ENCODE measurements around the gene LRRC4C.

LRRC4C gene

GRCh38 chr11:40292721-40293508 is 1166.5 kb downstream of the LRRC4C start:
- no peak for DNase-seq (ENCODE audit: low read depth in 2 of 2)

DNA sequence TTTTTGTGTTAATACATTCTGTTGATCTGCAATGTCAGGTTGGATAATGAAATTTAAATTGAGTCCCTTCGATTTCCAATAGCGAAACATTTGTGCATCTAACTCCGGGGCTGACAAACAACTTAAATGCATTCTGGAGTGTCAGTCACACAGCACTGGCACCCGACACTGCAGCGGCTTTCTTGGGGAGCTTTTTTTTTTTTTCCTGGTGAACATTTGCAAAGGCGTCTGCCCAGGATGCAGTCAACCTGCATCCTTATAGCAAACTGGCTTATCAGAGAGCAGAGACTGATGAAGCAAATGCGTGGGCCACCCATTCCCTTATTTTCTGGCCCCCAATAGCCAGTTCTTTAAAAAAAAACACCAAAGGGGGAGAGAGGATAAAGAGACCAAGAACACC is 1167.7 kb downstream of the LRRC4C start:
- DNase-seq (ENCODE audit: low read depth in 2 of 2), result no peak

GRCh38 chr11:40291329-40291728 is 1168.1 kb downstream of the LRRC4C start:
- no peak for DNase-seq (ENCODE audit: low read depth in 2 of 2)

- DNase-seq (ENCODE audit: low read depth in 2 of 2), result no peak
These were observed 1169.3 kb downstream of the LRRC4C start for GRCh38 chr11:40290171-40290631.

GRCh38 chr11:40289370-40289769 is 1170.1 kb downstream of the LRRC4C start:
- DNase-seq (ENCODE audit: low read depth in 2 of 2), result no peak

DNA sequence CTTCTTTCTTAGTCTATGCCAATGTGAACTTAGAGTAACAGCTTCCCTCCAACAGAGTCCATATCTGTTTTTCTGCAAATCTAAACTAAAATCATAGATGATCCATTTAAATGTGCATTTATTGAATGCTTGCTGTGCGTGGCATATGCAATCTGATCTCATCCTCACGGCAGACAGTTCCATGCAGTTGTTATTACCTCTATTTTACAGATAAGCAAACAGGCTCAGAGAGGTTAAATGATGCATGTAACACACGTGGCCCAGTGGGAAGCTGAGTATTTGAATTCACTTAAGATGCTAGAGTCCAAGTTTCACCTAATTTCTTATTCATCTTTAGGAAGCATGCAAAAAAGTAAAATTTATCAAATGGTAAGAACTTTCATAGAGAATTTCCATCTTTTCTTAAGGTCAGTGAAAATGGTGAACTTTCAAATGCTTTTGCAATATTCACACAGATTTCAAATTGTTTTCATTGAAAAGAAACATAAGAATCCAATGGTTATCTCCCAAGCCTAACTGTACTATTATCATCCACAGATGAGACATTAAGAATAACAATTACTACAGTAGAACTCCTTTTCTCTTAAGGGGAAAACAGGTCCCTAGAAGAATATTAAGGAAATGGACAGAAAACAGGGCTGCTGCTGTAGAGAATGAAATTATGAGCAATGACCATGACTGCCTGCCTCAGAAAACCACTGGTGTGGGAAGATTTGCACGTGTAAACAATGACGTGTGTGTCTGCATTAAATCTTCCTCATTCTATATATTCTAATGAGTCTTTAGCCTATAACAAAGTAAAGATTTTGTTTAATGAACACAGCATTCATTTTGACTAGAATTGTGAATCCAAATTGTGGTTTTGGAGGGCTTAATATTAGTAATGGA is 1171.3 kb downstream of the LRRC4C start:
- DNase-seq (ENCODE audit: low read depth in 2 of 2), result no peak

- DNase-seq (ENCODE audit: low read depth in 2 of 2), result no peak
These were observed 1173.3 kb downstream of the LRRC4C start for GRCh38 chr11:40286137-40286536.

- DNase-seq (ENCODE audit: low read depth in 2 of 2), result no peak
These were observed 1173.9 kb downstream of the LRRC4C start for GRCh38 chr11:40285558-40285957.

DNA sequence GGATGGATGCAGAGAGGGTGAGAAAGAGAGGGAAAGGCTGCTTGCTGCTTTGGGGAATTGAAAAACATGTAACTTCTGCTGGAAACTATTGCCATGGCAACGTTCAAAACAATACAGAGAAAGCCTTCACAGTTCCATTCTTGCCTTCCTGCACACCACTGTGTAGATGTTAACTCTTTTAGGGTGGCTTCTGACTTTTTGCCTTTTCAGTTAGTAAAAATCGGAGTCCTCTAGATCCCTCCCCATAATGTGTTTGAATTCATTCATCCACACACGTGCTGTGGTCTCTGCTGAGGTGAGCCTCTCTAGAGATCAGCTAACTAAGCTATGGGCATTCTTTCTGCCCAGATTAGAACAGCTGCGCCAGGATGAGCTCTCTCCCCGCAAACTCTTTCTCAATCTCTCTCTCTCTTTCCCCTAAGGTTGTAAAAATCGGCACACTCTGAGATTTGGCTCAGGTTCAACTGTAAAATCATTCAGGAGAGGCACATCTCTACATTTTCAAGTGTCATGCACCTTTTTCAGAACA is 1178.3 kb downstream of the LRRC4C start:
- no peak for DNase-seq (ENCODE audit: low read depth in 2 of 2)

DNA sequence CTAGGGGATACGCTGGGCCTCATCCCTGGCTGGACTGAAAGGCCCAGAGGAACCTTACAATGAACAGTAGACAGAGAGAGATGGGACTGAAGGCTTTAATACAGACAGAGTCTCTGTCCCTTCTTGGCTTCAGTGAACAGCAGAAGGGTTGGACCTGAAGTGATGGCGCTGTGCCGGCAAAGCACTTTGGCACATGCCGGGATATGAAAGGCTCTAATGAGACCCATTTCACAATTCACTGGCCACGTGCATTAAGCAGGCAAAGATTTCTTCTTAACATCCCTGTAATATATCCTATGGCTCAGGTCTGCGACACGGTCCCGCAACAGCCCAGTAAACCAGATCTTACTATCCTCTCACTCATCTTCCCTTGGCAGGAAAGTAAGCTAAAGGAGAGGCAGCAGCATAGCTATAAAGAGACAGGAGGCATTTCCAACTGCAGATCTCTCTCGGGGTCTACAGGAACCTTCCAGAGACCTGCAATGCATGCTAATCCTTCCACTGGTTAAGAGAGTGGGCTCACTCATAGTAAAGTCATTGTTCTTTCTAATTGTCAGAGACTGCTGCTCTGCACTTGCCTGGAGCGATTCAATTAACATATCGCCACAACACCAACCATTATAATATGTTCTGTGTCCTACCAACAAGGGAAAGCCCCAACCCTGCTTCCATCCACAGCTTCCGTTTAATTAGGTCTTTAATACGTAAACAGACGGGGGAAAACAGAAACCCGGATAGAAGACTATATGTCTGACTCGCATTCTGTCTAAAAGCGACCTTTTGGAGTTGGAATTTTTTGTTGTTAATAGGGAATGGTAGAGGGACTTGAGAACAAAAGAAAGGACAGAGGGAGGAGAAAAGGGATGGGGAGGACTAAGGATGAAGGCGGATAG is 1179.0 kb downstream of the LRRC4C start:
- no peak for DNase-seq (ENCODE audit: low read depth in 2 of 2)

- no peak for DNase-seq (ENCODE audit: low read depth in 2 of 2)
These were observed 1182.5 kb downstream of the LRRC4C start for GRCh38 chr11:40276960-40277359.

DNA sequence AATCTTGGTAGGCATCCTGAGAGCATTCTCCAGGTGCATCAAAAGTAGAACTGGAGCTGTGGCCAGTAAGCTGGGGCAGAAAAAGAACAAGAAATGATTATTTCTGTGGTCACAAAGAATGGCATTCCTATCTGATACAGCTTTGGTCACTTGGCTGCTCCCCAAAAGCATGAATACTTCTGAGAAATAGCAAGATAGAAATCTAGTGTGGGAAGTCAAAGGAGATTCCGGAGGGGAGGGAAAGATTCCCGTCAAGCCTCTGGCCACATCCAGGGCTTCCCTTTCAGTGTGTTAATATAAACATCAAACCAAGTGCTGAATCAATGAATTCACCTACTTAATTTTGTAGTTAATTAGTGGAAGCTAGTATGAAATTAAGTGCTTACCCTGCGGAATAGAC is 1185.4 kb downstream of the LRRC4C start:
- no peak for DNase-seq (ENCODE audit: low read depth in 2 of 2)

- DNase-seq (ENCODE audit: low read depth in 2 of 2), result no peak
These were observed 1186.2 kb downstream of the LRRC4C start for GRCh38 chr11:40273192-40273732.

DNA sequence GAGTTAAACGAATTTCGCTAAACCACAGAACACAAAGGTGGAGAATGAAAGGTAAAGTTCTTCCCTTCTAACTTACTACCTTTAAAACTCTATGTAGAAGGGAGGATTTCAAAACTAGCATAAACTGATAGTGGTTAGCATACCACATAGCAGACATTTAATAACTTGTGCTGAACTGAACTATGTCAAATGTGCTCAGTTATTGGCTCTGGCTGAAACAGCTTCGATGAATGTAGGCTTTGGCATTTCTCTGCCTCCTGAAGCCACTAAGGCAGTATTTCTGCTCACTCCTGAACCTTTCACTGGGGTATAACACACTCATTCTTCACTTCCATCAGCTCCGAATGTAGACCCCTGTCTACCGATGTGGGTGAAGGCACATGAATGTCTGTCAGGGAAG is 1188.1 kb downstream of the LRRC4C start:
- DNase-seq (ENCODE audit: low read depth in 2 of 2), result no peak

DNA sequence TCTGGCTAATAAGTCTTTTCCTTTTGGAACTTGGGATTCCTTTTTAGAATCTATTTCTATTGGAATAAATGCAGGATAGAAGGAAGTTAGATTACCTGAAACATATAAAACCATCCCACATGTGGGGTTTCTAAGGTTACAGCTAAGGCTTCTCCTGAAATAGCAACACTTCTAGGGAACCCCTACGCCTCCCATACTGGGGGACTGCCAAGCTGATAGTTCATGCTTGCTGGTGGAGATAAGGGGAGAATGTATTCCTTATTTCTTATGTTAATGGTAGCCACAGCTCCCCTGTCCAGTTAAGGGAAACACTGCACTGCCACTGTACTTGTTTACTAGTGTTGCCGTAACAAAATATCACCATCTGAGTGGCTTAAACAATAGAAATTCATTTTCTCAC is 1189.6 kb downstream of the LRRC4C start:
- DNase-seq (ENCODE audit: low read depth in 2 of 2), result no peak

- no peak for DNase-seq (ENCODE audit: low read depth in 2 of 2)
These were observed 1190.9 kb downstream of the LRRC4C start for GRCh38 chr11:40268551-40268950.

- DNase-seq (ENCODE audit: low read depth in 2 of 2), result no peak
These were observed 1204.0 kb downstream of the LRRC4C start for GRCh38 chr11:40255457-40255856.

DNA sequence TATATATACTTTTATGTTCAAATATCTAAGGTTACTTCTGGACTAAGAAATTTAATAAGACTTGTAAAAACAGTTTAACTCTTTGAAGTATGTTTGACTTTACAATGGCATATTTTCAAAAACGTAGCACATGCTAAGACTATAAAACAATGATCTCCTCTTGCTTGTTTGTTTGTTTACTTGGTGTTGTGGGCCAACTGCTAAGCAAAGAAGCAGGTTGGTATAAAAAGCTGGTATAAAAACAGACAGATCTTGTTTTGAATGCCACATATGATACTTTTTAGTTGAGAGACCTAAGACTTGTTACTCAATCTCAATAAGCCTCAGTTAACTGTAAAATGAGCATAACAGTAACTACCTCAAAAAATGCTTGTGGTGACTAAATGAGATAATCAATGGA is 1206.3 kb downstream of the LRRC4C start:
- no peak for DNase-seq (ENCODE audit: low read depth in 2 of 2)

DNA sequence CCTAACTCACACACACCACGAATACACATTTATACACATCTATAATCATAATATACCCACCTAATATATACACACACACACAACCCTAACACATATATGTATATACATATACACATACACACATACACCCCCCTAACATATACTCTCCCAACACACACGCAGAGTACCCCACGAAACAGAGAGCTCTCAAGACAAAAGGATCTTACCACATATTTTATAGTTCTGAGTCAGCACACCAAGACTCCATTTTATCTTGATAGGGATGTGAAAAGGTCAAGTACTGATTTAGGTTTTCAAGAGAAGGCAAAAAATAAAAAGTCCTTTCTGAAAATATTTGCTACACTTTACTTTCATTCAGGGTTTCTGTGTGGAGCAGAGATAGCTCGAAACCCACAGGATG is 1207.2 kb downstream of the LRRC4C start:
- DNase-seq (ENCODE audit: low read depth in 2 of 2), result no peak

DNA sequence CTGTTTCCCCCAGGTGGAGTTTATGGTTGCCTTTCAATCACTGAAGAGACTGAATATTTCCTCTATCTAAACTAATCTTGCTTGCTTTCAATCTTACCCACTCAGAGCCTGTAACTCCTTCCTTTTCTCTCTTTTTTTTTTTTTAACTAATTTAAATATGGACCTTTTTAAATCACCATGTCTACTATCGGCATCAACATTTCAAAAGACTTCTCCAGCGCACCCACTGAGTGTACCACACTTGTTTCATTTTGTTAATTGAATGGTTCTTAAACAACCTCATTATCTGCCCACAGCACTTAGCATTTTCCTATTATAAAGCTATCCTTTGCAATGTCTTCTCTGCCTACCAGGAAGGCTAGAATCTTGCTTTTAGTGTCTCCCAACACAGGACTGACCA is 1212.5 kb downstream of the LRRC4C start:
- DNase-seq (ENCODE audit: low read depth in 2 of 2), result no peak

DNA sequence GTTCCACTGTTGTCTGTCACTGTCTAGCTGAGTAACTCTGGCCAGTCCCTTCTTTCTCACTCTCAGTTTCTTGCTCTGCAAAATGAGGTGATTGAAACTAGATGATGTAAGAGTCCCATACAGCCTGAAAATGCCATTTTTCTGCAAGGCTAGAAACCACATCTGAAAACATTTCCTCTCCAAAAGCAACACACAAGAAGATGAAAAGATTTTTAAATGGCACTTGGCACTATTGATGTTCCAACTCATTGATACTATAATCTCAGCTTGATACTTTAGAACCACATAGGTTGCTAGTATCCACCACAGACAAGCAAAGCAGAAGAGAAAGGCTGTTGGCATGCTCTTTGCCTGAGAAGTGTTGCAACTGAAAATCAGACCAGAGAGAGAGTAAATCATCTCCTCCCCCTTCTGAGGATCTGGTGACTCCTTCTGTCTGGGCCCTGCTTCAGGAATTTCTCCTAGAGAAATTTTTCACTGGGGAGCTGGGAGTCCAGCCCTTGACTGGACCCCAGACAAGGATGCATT is 1217.9 kb downstream of the LRRC4C start:
- no peak for DNase-seq (ENCODE audit: low read depth in 2 of 2)

All from stimulated activated CD4-positive, alpha-beta T cell treated with anti-CD3 and anti-CD28 coated beads, Interleukin-12 subunit alpha, Interleukin-12 subunit beta, amount 100 ng/mL, for 24 hours (primary cell).